HEK293 (cell line): ENCODE results near the gene AVEN.

ENCODE experiments used
- CTCF ChIA-PET: fragments of 350-600 bp; formaldehyde crosslinking; extraction: SDS; loops from one replicate; lab custom pipeline; 2021; ENCODE audit warnings: antibody characterized with exemption; lab: Yijun Ruan, JAX
- POLR2A ChIA-PET: fragments of 300-600 bp; formaldehyde crosslinking; extraction: SDS; loops from one replicate; lab custom pipeline; 2020; ENCODE audit warnings: antibody characterized with exemption, inconsistent platforms; lab: Yijun Ruan, JAX
- H3K27ac ChIP-seq: fragments of 200-500 bp; sonication (Bioruptor generic); 2 replicates; pipeline ENCODE4 v1.5.1; 2014; ENCODE audit warnings: low read depth, low read length, control low read depth, inconsistent platforms; ENCODE audit errors: extremely low read depth
- H3K36me3 ChIP-seq, 2 experiments: fragments of 200-500 bp in 1 of 2; sonication (Bioruptor generic) in 1 of 2; 1 replicate in 1 of 2; 2 replicates in 1 of 2; pipeline ENCODE4 v1.5.1; 2014 to 2017; ENCODE audit warnings: inconsistent platforms in 2 of 2, low read length in 2 of 2; ENCODE audit not compliant: control insufficient read depth in 2 of 2, insufficient read depth in 1 of 2
- H3K4me1 ChIP-seq: fragments of 200-500 bp; sonication (Bioruptor generic); 2 replicates; pipeline ENCODE4 v1.5.1; 2014; ENCODE audit warnings: mild to moderate bottlenecking, low read length, inconsistent platforms; ENCODE audit not compliant: control insufficient read depth, insufficient read depth
- H3K4me3 ChIP-seq: 2 replicates; pipeline ENCODE4 v1.5.1; 2011; ENCODE audit warnings: low read depth, mild to moderate bottlenecking, control low read depth, low read length, moderate library complexity
- H3K9me3 ChIP-seq: fragments of 200-500 bp; sonication (Bioruptor generic); 2 replicates; pipeline ENCODE4 v1.5.1; 2014; ENCODE audit warnings: low read depth, low read length, inconsistent platforms; ENCODE audit not compliant: control insufficient read depth, insufficient read depth
- FEZF1 ChIP-seq: fragments of 450-650 bp; formaldehyde crosslinking; IDR thresholded peaks from 2 replicates; pipeline ENCODE4 v1.5.1; 2016; ENCODE audit warnings: missing biosample characterization, missing genetic modification characterization
- KLF7 ChIP-seq: fragments of 450-650 bp; formaldehyde crosslinking; IDR thresholded peaks from 2 replicates; pipeline ENCODE4 v1.5.1; 2016; ENCODE audit warnings: missing biosample characterization, missing genetic modification characterization, borderline replicate concordance
- ZFP37 ChIP-seq: fragments of 450-650 bp; formaldehyde crosslinking; IDR thresholded peaks from 2 replicates; pipeline ENCODE4 v1.5.1; 2016; ENCODE audit warnings: missing biosample characterization, missing genetic modification characterization
- ZNF133 ChIP-seq: fragments of 450-650 bp; formaldehyde crosslinking; IDR thresholded peaks from 2 replicates; pipeline ENCODE4 v1.5.1; 2016; ENCODE audit warnings: missing biosample characterization, missing genetic modification characterization
- ZNF138 ChIP-seq: fragments of 450-650 bp; formaldehyde crosslinking; IDR thresholded peaks from 2 replicates; pipeline ENCODE4 v1.5.1; 2016; ENCODE audit warnings: missing biosample characterization, missing genetic modification characterization, borderline replicate concordance
- ZNF324 ChIP-seq: fragments of 450-650 bp; formaldehyde crosslinking; IDR thresholded peaks from 2 replicates; pipeline ENCODE4 v1.5.1; 2016; ENCODE audit warnings: missing biosample characterization, missing genetic modification characterization
- ZNF473 ChIP-seq: fragments of 450-650 bp; formaldehyde crosslinking; IDR thresholded peaks from 2 replicates; pipeline ENCODE4 v1.5.1; 2017; ENCODE audit warnings: missing biosample characterization, missing genetic modification characterization
- ZNF596 ChIP-seq: fragments of 450-650 bp; IDR thresholded peaks from 2 replicates; pipeline ENCODE4 v1.5.0; 2018; ENCODE audit warnings: missing biosample characterization, mild to moderate bottlenecking, missing genetic modification characterization, moderate library complexity
- ZNF626 ChIP-seq: fragments of 450-650 bp; sonication (Bioruptor Pico); formaldehyde crosslinking; IDR thresholded peaks from 2 replicates; pipeline ENCODE4 v1.5.1; 2018; ENCODE audit warnings: missing biosample characterization, missing genetic modification characterization, inconsistent platforms
- ZNF658 ChIP-seq: fragments of 450-650 bp; formaldehyde crosslinking; IDR thresholded peaks from 2 replicates; pipeline ENCODE4; 2016; ENCODE audit warnings: missing biosample characterization, missing genetic modification characterization
- ZNF707 ChIP-seq: fragments of 450-650 bp; formaldehyde crosslinking; IDR thresholded peaks from 2 replicates; pipeline ENCODE4 v1.5.1; 2016; ENCODE audit warnings: missing biosample characterization, missing genetic modification characterization
- ZNF747 ChIP-seq: fragments of 450-650 bp; formaldehyde crosslinking; IDR thresholded peaks from 2 replicates; pipeline ENCODE4 v1.5.1; 2016; ENCODE audit warnings: missing biosample characterization, missing genetic modification characterization
- ZNF777 ChIP-seq: fragments of 450-650 bp; formaldehyde crosslinking; IDR thresholded peaks from 2 replicates; pipeline ENCODE4 v1.5.1; 2017; ENCODE audit warnings: missing biosample characterization, missing genetic modification characterization, borderline replicate concordance
- ZNF792 ChIP-seq: fragments of 450-650 bp; formaldehyde crosslinking; IDR thresholded peaks from 2 replicates; pipeline ENCODE4 v1.5.1; 2016; ENCODE audit warnings: missing biosample characterization, missing genetic modification characterization
- ZNF843 ChIP-seq: fragments of 450-650 bp; formaldehyde crosslinking; IDR thresholded peaks from 2 replicates; pipeline ENCODE4 v1.5.1; 2016; ENCODE audit warnings: missing biosample characterization, missing genetic modification characterization
- TF ChIP-seq, protein P1 (sequence below): fragments of 450-650 bp; formaldehyde crosslinking; IDR thresholded peaks from 2 replicates; pipeline ENCODE4 v1.5.1; 2017; ENCODE audit warnings: missing biosample characterization, missing genetic modification characterization
- TF ChIP-seq, protein P2 (sequence below): fragments of 450-650 bp; formaldehyde crosslinking; IDR thresholded peaks from 2 replicates; pipeline ENCODE4 v1.5.1; 2016; ENCODE audit warnings: missing biosample characterization, missing genetic modification characterization, low read depth

The AVEN gene

DNA sequence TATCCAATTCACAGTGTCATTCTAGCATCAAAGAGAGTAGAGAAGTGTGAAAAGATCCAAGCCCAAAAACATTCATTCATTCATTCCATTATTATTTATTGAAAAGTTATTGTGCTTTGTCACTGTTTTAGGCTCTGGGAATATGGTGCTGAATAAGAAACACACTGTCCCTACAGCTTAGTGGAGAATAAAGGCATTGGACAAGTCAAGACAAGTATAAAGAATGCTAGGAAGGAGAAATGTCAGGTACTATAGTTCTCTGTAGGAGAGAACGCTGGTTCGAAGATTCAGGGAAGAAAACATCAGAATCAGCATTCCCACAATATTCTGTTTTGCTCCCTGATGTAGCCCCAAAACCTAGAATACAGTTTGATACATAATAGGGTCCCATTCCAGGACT, 199.5 kb downstream of the AVEN start:
- H3K4me3 ChIP-seq = no peak overlapping the region
- no peaks in the 10 kb centered on the region for H3K9me3 ChIP-seq
- no peaks in the 10 kb centered on the region for H3K4me1 ChIP-seq
- TF ChIP-seq ZFP37 (tag by site-specific recombination) = no peak
- no peaks in the 10 kb centered on the region for H3K36me3 ChIP-seq
- CTCF ChIA-PET = no interaction called here
- POLR2A ChIA-PET = no interaction called here
- H3K27ac ChIP-seq = no peak overlapping the region

DNA sequence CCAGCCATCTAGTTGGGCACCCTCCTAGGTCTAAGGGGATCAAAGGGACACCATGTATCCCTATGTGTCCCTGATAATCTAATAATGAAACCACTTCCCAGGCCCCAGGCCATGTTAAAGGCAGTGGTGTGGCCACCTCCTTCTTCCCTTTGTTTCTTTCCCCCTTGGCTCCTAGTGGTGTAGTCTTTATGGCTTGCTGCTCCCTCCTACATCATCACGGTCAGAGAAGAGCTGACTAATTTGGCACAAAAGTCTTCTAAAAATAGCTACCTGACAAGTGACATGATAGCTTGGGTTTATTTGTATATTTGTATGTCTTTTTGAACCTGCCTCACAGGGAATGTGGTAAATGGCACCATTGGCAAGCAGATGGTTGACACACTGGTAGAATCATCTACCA, 201.7 kb downstream of the AVEN start:
- ChIA-PET POLR2A (no interaction called here), CTCF (interaction anchor here (0.5 kb wide), 1 partner anchor 79 kb away, joined by 3 read pairs; no protein-coding TSS in a partner anchor)
- no peak overlapping the region for H3K4me3 ChIP-seq
- no peak overlapping the region for H3K27ac ChIP-seq
- no peaks in the 10 kb centered on the region for H3K4me1 ChIP-seq
- TF ChIP-seq ZNF596 (tag by site-specific recombination) (no peak), ZNF324 (tag by site-specific recombination) (no peak), ZNF138 (no peak), KLF7 (no peak), FEZF1 (tag by site-specific recombination) (no peak)
- no peaks in the 10 kb centered on the region for H3K9me3 ChIP-seq
- no peaks in the 10 kb centered on the region for H3K36me3 ChIP-seq

DNA sequence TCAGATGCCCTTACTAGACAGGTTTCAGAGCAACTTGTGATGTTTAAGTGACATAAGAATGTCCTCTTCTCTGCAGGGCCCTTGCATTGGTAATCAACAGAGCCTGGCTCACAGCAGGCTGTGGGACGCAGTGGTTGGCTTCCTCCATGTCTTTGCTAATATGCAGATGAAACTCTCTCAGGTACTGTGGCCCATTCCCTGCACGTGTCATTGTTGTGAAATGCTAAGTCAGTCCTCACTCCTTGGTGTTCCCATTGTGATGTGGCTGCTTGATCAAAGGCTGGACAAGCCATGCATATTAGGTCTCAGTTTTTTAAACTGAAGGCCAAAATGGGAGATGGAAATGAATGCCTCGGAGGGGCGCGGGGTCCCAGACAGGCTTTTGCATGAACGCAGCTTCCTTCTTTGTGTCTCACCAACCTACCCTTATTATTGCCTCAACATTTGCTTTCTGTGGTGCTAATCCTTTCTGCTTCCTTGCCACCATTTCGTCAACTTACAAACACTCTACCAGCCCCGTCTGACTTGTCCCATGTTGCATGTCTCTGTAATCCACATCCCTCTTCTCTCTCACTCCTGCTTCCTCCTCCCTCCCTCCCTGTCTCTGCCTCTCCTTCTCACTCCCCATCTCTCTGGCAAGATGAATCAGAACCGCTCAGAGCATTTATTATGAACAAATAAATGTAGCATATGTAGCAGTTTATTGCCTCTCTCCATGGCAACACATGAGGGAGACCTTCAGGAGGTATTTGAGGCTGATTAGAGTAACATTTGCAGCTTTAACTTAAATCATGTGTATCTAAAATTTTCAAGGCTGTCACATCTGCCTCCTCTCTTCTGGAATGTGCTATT, 203.9 kb downstream of the AVEN start:
- H3K27ac ChIP-seq = no peak overlapping the region
- H3K9me3 ChIP-seq = no peaks in the 10 kb centered on the region
- CTCF ChIA-PET = interaction anchor here (0.7 kb wide), 1 partner anchor 171 kb away, joined by 3 read pairs; no protein-coding TSS in a partner anchor
- POLR2A ChIA-PET = no interaction called here
- no peak overlapping the region for H3K4me3 ChIP-seq
- no peaks in the 10 kb centered on the region for H3K36me3 ChIP-seq
- H3K4me1 ChIP-seq = no peaks in the 10 kb centered on the region
- TF ChIP-seq, protein P1, sequence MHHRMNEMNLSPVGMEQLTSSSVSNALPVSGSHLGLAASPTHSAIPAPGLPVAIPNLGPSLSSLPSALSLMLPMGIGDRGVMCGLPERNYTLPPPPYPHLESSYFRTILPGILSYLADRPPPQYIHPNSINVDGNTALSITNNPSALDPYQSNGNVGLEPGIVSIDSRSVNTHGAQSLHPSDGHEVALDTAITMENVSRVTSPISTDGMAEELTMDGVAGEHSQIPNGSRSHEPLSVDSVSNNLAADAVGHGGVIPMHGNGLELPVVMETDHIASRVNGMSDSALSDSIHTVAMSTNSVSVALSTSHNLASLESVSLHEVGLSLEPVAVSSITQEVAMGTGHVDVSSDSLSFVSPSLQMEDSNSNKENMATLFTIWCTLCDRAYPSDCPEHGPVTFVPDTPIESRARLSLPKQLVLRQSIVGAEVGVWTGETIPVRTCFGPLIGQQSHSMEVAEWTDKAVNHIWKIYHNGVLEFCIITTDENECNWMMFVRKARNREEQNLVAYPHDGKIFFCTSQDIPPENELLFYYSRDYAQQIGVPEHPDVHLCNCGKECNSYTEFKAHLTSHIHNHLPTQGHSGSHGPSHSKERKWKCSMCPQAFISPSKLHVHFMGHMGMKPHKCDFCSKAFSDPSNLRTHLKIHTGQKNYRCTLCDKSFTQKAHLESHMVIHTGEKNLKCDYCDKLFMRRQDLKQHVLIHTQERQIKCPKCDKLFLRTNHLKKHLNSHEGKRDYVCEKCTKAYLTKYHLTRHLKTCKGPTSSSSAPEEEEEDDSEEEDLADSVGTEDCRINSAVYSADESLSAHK (tag by site-specific recombination) = no peak
- TF ChIP-seq ZNF777 (tag by site-specific recombination) (no peak), ZNF707 (tag by site-specific recombination) (no peak), ZNF747 (tag by site-specific recombination) (no peak), ZNF792 (tag by site-specific recombination) (no peak), ZNF473 (tag by site-specific recombination) (no peak), ZNF626 (tag by site-specific recombination) (no peak), ZNF658 (no peak), ZNF138 (no peak), ZNF133 (no peak), ZNF843 (no peak)
- TF ChIP-seq, protein P2, sequence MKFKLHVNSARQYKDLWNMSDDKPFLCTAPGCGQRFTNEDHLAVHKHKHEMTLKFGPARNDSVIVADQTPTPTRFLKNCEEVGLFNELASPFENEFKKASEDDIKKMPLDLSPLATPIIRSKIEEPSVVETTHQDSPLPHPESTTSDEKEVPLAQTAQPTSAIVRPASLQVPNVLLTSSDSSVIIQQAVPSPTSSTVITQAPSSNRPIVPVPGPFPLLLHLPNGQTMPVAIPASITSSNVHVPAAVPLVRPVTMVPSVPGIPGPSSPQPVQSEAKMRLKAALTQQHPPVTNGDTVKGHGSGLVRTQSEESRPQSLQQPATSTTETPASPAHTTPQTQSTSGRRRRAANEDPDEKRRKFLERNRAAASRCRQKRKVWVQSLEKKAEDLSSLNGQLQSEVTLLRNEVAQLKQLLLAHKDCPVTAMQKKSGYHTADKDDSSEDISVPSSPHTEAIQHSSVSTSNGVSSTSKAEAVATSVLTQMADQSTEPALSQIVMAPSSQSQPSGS (tag by site-specific recombination) = no peak
